Neural progenitor cell (in vitro differentiated cells): ENCODE data around the gene BCL2L12.

Experiments
- CTCF ChIP-seq: fragments of 200-600 bp; sonication (generic); IDR thresholded peaks from 2 replicates; pipeline ENCODE4 v1.5.1; 2017; ENCODE audit warnings: antibody characterized with exemption, mild to moderate bottlenecking
- EZH2 ChIP-seq: fragments of 200-600 bp; sonication (generic); IDR thresholded peaks from 2 replicates; pipeline ENCODE4 v1.6.1; 2017; ENCODE audit warnings: antibody characterized with exemption, mild to moderate bottlenecking, moderate library complexity

GRCh38 chr19:49632576-49632975 is 33.2 kb upstream of the BCL2L12 start:
- no peak for TF ChIP-seq CTCF
- TF ChIP-seq EZH2 = no peak
